ENCODE data around the gene NSG2.

NSG2 gene

GRCh38 chr5:174155281-174155680 lies 109.8 kb downstream of the NSG2 start:
- no peak for DNase-seq

GRCh38 chr5:174155706-174156105 lies 110.2 kb downstream of the NSG2 start:
- DNase-seq: no peak

GRCh38 chr5:174157048-174157447 lies 111.5 kb downstream of the NSG2 start:
- no peak for DNase-seq
